Right forelimb (tissue), 1 donor: ENCODE results near the gene KCNK4.
"Not testable (repeated sequence)": the region's sequence is repeated elsewhere in the genome, so short reads cannot be mapped to it uniquely, and the experiment has no call there.

ENCODE experiments used
- DNase-seq: peaks from one replicate; pipeline ENCODE4 v3.0.0-alpha.2; 2018

Gene KCNK4

GRCh38 chr11:64291262-64291751, at the start of gene KCNK4:
Gene KCNK4 (plus strand): TSS chr11:64291302. CDS start chr11:64293019, 1,717 bp downstream.
- no peak for DNase-seq

- no peak for DNase-seq
Observed at GRCh38 chr11:64241491-64242374, 49.4 kb upstream of the KCNK4 start.

GRCh38 chr11:64243236-64243854, 47.8 kb upstream of the KCNK4 start:
- no peak for DNase-seq

GRCh38 chr11:64244107-64244506, 47.0 kb upstream of the KCNK4 start:
- no peak for DNase-seq

GRCh38 chr11:64244966-64245365, 46.1 kb upstream of the KCNK4 start:
- no peak for DNase-seq

GRCh38 chr11:64245401-64245796, 45.7 kb upstream of the KCNK4 start:
- peak; percentile 78 for DNase-seq

GRCh38 chr11:64245797-64246620, 45.1 kb upstream of the KCNK4 start:
- peak; percentile 78 for DNase-seq

- DNase-seq = not testable (repeated sequence)
Observed at GRCh38 chr11:64246621-64246870, 44.6 kb upstream of the KCNK4 start.

GRCh38 chr11:64246871-64247728, 44.0 kb upstream of the KCNK4 start, which contains the start of gene PPP1R14B:
Gene PPP1R14B (minus strand): TSS chr11:64246943. CDS start chr11:64246673, 270 bp downstream.
- peak; percentile 92 for DNase-seq

- no peak for DNase-seq
Observed at GRCh38 chr11:64247729-64248531, 43.2 kb upstream of the KCNK4 start.

- no peak for DNase-seq
Observed at GRCh38 chr11:64248578-64248977, 42.5 kb upstream of the KCNK4 start.

- DNase-seq = no peak
Observed at GRCh38 chr11:64249038-64249437, 42.1 kb upstream of the KCNK4 start.

- DNase-seq = no peak
Observed at GRCh38 chr11:64249563-64250414, 41.3 kb upstream of the KCNK4 start.

GRCh38 chr11:64250415-64251015, 40.6 kb upstream of the KCNK4 start:
- no peak for DNase-seq

GRCh38 chr11:64251016-64251752, 39.9 kb upstream of the KCNK4 start, which contains the start of gene PLCB3:
Gene PLCB3 (plus strand): TSS chr11:64251530. CDS start chr11:64251650, 120 bp downstream.
- DNase-seq = peak; percentile 82

GRCh38 chr11:64251753-64252002, 39.4 kb upstream of the KCNK4 start:
- DNase-seq = no peak

GRCh38 chr11:64252003-64252872, 38.9 kb upstream of the KCNK4 start:
- no peak for DNase-seq

GRCh38 chr11:64253043-64253442, 38.1 kb upstream of the KCNK4 start:
- DNase-seq = no peak
